Right renal cortex interstitium (tissue), 3 donors: Measurements from ENCODE around the gene MCC. TPM values are rescaled to one million over a fixed set of nuclear protein-coding genes. Genes with fewer than 3 reads are reported as not detected.
"Not testable (repeated sequence)": the region's sequence is repeated elsewhere in the genome, so short reads cannot be mapped to it uniquely, and the experiment has no call there.

Experiments
- DNase-seq, 3 donors: peaks; one replicate each; pipeline ENCODE4 v3.0.0-alpha.2; 2013; ENCODE audit warnings: low read depth in 3 of 3, low spot score in 2 of 3
- polyA plus RNA-seq, 3 donors: library from polyadenylated mRNA; unstranded; fragments of 120-200 nt; gene quantifications; one replicate each; pipeline ENCODE4 v1.2.1, GENCODE V29; 2013; ENCODE audit not compliant: insufficient read length in 3 of 3

MCC gene
- polyA plus RNA-seq, 3 donors, result 27.5 to 32.1 (median 31.6) TPM

GRCh38 chr5:113433862-113434612 is 54.2 kb downstream of the MCC start:
- DNase-seq, result no peak

DNA sequence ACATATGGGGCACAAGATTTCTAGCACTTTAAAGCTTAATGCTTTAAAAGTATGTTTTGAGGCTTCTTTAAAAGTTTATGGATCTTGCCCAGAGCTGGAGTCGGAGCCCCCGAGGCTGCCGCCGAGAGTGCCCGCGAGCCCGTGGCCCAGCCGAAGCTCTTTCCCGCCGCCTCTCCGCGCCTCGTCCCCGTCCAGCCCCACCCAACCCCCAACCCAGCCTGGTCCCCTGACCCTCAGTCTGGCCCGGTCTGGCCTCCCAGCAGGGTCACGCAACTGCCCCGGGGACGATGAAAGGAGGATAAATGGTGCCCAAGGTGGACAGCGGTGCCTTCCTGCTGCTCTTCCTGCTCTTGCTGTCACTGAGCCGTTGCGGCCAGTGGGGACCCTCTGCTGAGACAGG is 55.2 kb downstream of the MCC start:
- no peak for DNase-seq

DNA sequence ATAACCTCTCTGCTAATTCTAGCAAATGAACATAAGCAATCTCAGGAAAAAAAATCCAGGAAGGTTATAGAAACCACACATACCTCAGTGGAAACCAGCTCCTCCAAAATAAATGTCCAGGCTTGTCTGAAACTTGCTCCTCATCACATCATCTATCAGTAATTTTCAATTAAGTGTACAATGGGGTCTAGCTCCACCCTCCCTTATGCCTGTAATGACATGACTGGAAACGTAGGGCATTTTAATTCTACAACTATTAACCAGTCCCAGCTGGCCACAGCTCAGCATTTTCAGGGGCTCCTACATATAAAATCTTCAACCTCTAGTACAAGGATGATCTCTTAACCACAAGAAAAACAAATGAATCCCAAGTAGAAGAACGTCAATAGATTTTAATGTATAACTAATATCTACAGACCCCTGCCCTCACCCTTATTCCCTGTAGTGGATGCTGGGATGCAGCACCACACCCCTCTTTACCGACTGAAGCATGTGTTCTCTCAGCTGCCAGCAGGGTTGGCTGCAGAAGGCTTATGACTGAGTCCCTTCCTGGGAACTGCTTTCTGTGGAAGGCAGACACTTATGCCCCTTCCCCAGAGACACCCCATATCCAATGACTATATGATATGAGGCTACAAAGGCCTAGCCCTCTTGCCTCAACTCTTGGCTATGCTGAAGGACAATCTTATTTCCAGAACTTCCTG is 60.2 kb downstream of the MCC start:
- no peak for DNase-seq

DNA sequence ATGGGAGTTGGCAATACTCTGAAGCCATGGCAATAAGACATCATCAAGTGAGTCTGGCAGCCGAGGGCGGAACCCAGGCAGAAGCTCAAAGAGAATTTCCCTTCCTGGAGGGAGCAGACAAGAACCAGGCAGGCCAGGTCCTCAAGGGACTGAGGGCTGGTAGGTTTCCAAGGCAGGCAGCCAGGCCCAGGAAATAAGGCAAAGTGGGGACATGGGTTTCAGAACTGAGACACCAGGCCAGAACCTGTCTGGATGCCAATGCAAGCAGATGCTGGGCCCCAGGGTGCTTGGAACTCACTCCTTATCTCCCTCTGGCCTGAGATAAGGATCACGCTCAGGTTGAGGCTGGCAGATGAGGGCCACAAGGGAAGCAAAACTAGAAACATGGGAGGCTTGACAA is 62.3 kb downstream of the MCC start:
- no peak for DNase-seq

DNA sequence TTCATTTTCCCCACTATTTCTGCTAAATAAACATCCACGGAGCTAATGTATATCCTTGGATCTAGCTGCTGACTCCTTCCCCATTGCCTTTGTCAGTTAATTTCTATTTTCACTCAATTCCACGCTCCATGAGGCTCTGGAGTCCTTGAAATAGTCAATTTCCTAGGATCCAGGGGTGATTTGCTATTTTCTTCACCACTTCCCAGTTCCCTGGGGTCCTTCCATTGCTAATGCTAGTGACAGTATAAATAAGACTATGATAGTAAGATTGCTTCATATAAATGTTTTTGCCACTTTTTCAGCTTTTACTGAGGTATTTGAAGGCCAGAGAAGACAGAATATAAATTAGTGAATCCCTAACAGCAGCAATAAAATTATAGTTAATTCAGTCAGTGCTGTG is 66.6 kb downstream of the MCC start:
- DNase-seq, result no peak

- DNase-seq, result no peak
These were observed 82.7 kb downstream of the MCC start for GRCh38 chr5:113405530-113405929.

GRCh38 chr5:113404269-113404668 is 84.0 kb downstream of the MCC start:
- DNase-seq, result no peak

DNA sequence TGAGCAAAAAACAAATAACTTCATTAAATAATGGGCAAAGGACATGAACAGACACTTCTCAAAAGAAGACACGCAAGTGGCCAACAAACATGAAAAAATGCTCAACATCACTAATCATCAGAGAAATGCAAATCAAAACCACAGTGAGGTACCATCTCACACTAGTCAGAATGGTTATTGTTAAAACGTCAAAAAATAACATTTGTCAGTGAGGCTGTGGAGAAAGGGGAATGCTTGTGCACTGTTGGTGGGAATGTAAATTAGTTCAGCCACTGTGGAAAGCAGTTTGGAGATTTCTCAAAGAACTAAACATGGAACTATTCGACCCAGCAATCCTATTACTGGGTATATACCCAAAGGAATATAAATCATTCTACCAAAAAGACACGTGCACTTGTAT is 90.3 kb downstream of the MCC start:
- not testable (repeated sequence) for DNase-seq

- no peak for DNase-seq
These were observed 91.2 kb downstream of the MCC start for GRCh38 chr5:113397046-113397445.

- DNase-seq, result no peak
These were observed 93.6 kb downstream of the MCC start for GRCh38 chr5:113394658-113395057.

DNA sequence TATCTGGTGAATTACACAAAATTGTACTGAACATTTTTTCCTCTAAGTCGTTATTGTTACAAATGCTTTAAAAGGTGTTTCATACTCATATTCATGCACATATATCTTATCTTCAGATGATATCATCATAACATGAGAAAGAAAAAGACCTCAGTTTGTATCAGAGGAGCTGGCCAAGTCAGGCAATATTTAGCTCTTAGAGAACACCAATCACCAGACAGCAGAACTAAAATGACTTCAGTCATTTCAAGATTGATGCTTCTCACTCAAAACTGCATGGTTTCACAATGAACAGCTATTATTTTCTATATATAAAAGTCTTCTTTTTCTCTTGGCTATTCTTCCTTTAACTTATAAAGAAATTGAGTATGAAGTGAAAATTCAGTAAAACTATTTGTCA is 98.0 kb downstream of the MCC start:
- DNase-seq, result no peak

GRCh38 chr5:113389116-113389515 is 99.1 kb downstream of the MCC start:
- no peak for DNase-seq

GRCh38 chr5:113387844-113388243 is 100.4 kb downstream of the MCC start:
- no peak for DNase-seq

GRCh38 chr5:113384782-113385285 is 103.4 kb downstream of the MCC start:
- DNase-seq, result no peak

DNA sequence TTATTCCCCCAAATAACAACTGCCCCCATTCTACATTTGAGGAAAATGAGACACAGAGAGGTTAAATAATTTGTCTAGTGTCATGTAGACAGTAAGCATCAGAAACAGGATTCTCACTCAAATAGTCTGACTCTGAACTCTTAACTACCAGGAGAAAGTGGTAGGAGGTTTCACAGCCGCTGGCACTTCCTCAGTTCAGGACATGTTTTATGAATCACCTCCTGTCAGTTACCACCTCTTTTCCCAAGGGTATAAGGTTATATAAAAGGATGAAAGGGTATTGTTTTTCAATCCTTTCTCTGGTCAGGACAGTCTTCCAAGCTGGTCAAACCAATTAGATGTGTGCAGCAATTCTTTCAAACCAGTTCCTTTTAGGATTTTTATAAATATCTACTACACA is 105.5 kb downstream of the MCC start:
- no peak for DNase-seq

DNA sequence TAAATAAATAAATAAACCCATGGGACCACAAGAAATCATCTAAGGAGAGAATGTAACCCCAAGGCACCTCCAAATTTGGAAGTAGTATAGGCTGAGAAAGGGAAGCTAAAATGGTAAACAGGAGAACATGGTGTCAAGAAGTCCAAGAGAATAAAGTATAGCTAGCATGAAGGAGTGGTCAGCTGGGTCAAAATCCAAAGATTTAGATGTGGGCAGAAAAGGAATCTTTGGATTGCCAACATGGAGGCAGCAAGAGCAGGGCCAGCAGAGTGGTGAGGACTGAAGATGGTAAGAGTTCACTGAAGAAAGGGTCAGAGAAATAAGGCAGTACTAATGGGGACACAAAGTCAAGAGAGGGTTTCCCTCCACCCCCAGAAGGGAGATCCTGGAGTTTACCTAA is 106.5 kb downstream of the MCC start:
- DNase-seq, result no peak

DNA sequence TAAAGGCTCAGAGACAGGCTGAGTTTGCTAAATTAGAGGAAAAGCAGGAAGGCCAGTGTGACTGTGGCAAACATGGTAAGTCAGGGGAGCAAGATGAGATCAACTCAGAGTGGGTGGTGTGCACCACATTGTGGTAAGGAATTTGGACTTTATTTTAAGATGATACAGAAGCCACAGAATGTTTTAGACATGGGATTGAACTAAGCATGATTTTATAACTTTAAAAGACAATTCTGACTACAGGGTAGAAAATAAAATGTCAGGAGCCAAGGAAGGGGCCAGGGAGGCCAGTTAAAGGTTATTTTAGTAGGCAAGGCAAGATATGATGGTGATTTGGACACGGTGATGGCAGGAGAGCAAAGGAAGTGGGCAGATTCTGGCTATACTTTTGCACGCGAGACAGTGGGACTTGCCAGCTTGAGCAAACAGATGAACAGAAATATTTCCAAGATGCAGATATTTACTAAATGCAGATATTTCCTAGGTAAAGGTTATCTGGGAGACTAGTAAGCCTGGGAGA is 107.4 kb downstream of the MCC start:
- no peak for DNase-seq

GRCh38 chr5:113379936-113380806 is 108.1 kb downstream of the MCC start:
- no peak for DNase-seq

DNA sequence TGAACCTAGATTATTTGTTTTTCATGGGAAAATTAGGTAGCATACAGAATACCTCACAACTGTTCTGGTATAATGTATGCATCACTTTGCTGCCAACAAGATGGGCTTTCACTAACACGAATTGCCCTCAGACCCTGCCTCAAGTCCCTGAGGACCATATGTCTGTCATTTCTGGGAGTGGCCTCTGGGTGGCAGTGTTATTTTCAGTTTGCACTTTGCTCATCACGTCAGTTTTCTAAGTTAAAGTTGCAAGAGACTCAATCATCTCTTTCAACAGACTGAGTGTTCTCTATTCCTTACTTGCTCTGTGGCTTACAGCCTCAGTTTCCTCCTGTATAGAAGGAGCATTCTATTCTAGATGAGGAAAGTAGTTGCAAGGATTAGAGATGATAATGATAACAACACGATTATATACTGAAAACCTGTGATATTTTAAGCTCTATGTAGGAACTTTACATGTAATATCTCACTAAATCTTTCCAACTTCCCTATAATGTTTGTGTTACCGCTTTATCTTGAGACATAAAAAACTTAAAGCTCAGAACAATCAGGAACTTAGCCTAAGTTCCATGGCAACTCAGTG is 109.2 kb downstream of the MCC start:
- DNase-seq, result no peak

DNA sequence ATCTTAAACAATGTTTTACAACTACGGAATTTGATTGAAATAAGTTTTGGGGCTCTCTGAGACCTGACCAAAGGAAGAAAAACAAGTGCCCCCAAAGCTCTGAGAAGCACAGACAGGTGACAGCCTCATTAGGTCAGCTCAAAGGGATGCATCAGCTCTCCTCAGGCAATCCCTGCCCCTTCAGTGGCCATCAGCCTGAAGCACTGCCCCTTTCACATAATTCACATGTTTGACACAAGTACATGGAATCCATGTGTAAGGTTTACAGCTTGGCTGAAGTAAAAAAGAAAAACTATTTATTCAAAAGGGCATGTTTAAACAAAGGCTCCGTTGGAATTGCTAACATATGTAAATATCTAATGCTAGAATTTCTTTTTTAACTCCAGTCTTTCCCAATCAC is 109.7 kb downstream of the MCC start:
- DNase-seq, result no peak

GRCh38 chr5:113378081-113378480 is 110.2 kb downstream of the MCC start:
- DNase-seq, result no peak
